Prostate gland (tissue), 2 donors: ENCODE results near the gene NOVA2.

Experiments used
- POLR2A ChIP-seq: fragments of 450-650 bp; IDR thresholded peaks from one replicate; pipeline ENCODE4 v1.6.1; 2016; ENCODE audit warnings: antibody characterized with exemption, mild to moderate bottlenecking
- POLR2AphosphoS5 ChIP-seq: sonication (generic); formaldehyde crosslinking; IDR thresholded peaks from one replicate; pipeline ENCODE4 v1.6.1; 2017; ENCODE audit warnings: antibody characterized with exemption
- TF ChIP-seq, protein P1 (sequence below), 4 experiments: fragments of 200-600 bp in 2 of 4; fragments of 450-650 bp in 2 of 4; sonication (generic) in 2 of 4; IDR thresholded peaks; 1 replicate in 3 of 4; 2 replicates in 1 of 4; pipeline ENCODE4 v1.5.1; 2016 to 2019; ENCODE audit warnings: antibody characterized with exemption in 4 of 4, mild to moderate bottlenecking in 2 of 4, moderate library complexity in 2 of 4

DNA sequence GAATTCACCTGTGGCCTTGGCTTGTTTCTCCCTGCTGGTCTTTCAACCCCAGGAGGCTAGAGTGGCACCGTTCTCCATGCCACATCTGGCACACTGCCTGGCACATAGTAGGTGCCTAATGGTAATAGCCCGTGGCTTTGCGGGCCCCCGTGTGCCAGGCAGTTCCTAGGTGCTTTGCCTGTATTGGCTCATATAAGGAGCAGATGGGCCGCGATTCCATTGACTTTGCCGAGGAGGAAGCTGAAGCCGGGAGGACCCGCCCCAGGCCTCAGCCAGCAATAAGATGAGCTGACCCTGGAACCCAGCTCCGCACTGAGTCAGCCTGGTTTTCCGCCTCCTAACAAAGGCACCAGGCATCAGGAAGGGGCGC, 48.4 kb upstream of the NOVA2 start:
- TF ChIP-seq, protein P1, sequence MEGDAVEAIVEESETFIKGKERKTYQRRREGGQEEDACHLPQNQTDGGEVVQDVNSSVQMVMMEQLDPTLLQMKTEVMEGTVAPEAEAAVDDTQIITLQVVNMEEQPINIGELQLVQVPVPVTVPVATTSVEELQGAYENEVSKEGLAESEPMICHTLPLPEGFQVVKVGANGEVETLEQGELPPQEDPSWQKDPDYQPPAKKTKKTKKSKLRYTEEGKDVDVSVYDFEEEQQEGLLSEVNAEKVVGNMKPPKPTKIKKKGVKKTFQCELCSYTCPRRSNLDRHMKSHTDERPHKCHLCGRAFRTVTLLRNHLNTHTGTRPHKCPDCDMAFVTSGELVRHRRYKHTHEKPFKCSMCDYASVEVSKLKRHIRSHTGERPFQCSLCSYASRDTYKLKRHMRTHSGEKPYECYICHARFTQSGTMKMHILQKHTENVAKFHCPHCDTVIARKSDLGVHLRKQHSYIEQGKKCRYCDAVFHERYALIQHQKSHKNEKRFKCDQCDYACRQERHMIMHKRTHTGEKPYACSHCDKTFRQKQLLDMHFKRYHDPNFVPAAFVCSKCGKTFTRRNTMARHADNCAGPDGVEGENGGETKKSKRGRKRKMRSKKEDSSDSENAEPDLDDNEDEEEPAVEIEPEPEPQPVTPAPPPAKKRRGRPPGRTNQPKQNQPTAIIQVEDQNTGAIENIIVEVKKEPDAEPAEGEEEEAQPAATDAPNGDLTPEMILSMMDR (IDR thresholded peaks at IDR 0.05) = no peak
- TF ChIP-seq POLR2AphosphoS5 (no peak), POLR2A (no peak)
